Measurements from ENCODE around the gene CYSTM1. TPM values are rescaled to one million over a fixed set of nuclear protein-coding genes. Genes with fewer than 3 reads are reported as not detected.
"Not testable (repeated sequence)": the region's sequence is repeated elsewhere in the genome, so short reads cannot be mapped to it uniquely, and the experiment has no call there.

Gene CYSTM1
- total RNA-seq, 2 donors from 2014 or later, result 61.7 to 74.6 TPM

DNA sequence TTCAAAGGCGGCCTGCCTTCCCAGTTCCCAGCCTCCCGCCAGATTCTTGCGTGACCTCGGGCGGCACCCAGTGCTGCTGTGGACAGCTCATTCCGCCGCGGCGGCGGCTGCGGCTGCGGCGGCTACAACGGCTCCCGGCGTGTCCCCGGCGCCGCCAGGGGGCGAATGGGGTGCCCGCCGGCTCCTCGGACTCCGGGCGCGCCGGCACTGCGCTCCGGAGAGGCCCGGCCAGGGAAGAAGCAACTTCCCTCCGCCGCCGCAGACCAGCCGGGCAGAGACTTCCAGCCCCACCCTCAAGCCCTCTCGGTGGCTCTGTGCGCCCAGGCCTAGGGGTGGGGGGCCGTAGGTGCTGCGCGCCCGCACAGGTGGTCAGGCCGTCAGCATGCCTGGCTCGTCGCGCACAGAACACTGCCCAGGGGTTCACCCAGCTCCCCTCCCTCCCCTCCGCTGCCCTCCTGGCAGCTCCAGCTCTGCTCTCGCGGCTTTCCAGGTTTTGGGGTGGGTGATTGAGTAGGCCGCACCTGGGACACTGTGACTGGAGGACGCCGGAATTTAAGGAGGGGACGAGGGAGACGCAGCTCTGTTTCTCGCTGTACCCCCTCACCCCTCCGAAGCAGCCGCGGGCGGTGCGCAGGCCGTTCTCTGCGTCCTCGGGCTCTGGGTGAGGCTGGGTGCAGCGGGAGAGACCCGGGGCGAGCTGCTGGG, 29.0 kb upstream of the CYSTM1 start:
- intact Hi-C loops (cut with DNase I), result loop anchor here (2.0 to 5.0 kb wide), 2 partner anchors 73 to 74 kb away; no protein-coding TSS in a partner anchor
- ATAC-seq, result peak; percentile 95 to 96
- DNase-seq, result peak; percentile 84

DNA sequence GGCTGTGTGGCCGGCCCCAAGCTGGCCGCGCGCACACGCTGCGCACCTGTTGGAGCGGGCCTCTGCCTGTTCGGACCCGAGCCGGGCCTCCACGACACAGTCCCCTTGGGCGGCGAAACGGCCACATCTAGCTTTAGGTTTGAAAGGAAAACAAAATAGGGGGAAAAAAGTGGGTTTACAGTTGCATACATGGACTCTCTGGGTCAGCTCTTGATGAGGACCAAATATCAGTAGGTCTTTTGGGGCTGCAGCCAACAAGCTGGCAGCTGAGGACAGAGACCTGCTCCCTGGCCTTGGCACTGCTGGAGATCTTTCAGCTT, 28.5 kb upstream of the CYSTM1 start:
- intact Hi-C loops (cut with DNase I), result loop anchor here in 1 of 2 donors (5.0 kb wide), 1 partner anchor 74 kb away; no protein-coding TSS in a partner anchor
- ATAC-seq (no peak), DNase-seq (no peak)

DNA sequence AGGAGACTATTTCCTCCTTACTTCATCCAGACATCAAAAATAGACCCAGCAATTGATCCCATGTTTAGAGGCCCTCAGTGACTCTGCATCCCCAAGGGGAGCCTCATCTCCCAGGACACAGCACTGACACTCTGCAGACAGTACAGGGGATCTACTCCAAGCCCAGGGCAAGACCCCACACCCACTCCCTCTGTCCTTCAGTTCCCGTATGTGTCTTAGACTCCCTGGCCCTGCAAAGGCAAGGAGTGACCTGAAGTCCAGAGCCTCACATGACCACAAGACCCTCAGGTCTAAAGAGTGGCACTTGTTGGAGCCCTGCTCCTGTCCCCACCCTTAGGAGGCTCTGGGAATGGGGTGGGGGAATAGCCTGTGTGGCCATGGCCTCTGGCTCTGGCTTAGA, 27.5 kb upstream of the CYSTM1 start:
- ATAC-seq (no peak), DNase-seq (no peak)
- intact Hi-C loops (cut with DNase I), result loop anchor here in 1 of 2 donors (5.0 kb wide), 1 partner anchor 75 kb away; no protein-coding TSS in a partner anchor

DNA sequence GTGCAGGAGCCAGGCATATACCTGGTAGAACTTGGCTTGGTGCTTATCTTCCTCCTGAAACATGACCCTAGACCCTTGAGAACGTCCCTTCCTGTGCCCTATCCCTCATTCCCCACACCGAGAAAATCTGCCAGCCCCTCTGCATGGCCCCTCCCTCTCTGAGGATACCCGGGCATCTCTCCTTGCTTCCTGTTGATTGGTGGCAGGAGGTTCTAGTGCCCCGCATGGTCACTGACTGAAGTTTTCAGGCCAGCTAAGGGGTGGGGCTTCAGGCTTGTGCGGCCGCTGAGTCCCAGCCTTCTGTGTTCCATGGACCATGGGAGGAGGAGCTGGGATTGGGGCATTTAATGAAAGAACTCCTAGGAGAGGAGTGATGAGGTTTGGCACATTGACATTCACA, 26.5 kb upstream of the CYSTM1 start:
- no peak for DNase-seq
- no peak for ATAC-seq
- intact Hi-C loops (cut with DNase I), result loop anchor here in 1 of 2 donors (5.0 kb wide), 1 partner anchor 76 kb away; no protein-coding TSS in a partner anchor

DNA sequence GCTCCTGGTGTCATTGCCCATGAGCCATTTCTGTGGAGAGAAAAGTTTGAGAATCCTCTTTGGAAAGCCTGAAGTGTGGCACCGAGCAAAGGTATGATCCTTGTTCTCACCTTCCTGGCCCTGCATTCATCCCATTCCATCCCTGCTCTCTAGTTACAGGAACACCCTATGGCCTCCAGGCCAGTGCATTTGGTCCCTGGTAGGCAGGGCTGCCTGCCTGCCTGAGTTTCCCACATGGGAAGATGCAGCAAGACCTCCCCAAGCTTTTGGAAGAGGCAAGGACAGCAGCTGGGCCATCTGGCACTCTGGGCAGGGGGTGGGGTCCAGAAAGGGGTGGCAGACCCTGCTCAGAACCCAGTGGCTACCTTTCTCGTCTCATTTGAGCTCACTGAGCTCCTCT, 24.8 kb upstream of the CYSTM1 start:
- intact Hi-C loops (cut with DNase I), result no loop called here
- DNase-seq (no peak), ATAC-seq (no peak)

DNA sequence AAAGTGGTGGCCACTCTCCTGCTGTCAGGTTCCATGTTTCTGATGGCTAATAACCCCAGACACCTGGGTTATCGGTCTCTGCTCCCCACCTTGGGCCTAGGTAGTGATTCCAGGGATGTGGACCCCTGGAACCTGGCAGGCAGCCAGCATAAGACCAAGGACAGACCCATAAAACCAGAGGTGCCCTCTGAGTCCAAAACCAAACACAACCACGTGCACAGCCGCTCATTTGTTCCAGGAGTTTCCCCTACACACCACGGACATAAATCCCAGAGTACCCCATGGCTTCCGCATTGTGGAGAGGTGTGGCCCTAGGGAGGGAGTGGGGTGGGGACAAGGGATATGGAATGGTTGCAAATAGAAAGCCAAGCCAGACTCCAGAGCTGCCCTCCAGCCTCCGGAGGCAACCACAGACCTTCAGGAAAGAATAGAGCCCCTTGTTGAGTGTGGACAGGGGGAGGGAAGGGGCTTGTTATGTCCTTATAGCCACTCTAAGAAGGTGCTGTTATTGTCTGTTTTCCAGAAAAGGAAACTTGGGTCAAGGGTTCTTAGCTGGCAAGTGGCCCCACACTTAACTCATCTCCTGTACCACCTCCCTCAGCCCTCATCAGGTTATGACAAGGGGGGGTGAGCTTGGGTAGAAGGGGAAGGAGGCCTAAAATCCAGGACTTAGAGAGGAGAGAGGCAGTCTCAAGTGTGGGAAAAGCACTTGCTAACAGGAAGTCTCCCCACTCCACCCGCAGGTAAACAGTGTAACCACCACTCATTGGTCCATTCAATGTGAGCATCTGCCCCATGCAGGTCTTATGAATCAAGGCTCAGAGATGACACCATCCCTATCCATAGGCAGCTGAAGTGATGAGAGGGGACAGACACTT, 23.6 kb upstream of the CYSTM1 start:
- ATAC-seq, result no peak
- no peak for DNase-seq
- intact Hi-C loops (cut with DNase I), result no loop called here

DNA sequence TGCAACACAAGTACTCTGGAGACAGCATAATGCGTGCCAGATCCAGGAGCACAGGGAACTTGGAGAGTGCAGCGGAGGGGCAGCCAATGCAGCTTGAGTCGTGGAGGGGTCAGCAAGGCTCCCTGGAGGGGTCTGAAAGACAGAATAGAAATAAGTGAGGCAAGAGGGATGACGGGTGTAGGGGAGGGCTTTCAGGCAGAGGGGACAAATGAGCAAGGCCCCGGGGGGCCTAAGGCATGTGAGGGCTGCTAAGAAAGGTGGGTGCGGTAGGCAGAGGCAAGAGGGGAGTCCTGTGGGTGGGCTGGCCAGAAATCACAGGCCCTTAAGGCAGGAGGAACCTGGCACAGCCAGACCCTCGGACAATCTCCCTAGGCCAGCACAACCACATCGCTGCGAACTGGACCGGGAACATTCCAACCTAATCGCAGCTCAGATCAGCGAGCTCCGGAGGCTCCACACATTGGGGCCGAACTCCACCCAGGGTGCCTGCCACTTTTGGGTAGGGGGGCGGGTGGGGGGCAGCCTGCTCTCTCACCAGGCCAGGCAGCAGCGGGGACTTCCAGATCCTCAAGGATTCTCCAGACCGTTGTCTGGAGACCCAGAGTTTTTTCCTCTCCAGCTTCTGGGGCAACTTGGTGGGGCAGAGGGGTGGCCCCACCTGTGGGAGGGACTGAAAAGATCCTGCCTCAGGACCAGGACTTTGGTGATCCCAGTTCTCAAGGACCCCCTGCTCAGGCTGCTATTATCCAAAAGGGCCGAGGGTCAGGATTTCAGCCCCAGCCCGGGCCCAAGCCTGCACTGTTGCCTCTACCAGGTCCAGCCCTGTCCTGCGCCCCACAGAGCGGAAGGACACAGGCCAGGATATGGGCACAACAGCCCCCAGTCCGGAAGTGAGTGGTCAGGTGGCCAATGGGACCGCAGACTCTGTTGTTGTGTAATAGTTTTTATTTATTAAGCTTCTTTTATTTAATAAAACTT, 22.7 kb upstream of the CYSTM1 start:
- intact Hi-C loops (cut with DNase I), result no loop called here
- ATAC-seq (no peak), DNase-seq (no peak)

DNA sequence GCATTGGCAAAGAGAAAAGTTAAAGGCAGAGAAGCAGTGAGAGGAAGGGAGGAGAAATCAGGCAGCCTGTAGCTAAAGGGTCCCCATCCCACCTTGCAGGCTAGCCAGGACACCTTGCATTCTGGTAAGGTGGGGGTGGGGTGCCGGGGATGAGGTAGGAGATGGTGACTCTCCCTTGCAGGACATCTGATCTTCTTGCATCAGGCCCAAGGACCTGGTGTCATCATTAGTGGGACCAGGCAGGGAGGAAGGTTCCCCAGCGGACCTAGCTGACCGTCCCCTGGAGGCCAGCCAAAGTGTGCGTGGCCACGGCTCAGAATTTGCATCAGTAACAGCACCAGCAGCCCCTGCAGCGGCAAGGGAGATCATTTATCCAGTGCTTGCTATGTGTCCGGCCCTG, 21.7 kb upstream of the CYSTM1 start:
- ATAC-seq, result no peak
- intact Hi-C loops (cut with DNase I), result no loop called here
- DNase-seq, result no peak

DNA sequence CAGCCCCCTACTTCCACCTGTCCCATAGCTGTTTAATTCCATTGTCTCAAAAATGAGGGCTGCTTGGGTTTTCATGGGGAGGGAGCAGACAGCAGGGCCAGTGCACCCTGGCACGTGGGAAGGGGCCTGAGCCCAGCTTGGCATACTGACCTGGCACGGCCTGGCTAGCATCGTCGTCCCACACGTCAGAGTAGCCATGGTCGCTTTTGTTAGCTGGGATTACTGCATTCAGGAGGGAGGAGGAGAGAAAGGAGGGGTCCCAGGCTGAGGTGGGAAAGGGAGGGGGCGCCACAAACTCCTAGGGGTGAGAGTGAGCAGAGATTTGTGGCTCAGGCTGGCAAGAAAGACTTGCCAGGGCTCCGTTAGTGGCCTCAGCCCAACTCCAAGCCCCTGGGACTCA, 21.1 kb upstream of the CYSTM1 start:
- ATAC-seq (no peak), DNase-seq (no peak)

DNA sequence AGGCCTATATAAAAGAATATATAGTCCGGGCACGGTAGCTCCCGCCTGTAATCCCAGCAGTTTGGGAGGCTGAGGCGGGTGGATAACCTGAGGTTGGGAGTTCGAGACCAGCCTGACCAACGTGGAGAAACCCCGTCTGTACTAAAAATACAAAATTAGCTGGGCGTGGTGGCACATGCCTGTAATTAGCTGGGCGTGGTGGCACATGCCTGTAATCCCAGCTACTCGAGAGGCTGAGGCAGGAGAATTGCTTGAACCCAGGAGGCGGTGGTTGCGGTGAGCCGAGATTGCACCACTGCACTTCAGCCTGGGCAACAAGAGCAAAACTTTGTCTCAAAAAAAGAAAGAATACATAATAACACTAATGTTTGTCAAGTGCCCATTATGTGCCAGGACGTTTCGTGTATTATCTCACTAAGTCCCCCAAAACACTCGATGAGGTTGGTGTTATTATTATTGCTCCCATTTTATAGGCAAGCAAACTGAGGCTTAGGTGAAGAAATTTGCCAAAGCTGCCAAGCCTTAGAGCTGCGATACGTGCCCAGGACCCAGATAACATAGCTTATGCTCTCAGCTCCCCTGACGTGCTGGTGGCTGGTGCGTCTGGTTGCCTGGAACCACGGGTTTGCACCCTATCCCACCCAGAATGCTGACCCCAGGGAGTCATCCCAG, 20.1 kb upstream of the CYSTM1 start:
- intact Hi-C loops (cut with DNase I), result loop anchor here in 1 of 2 donors (5.0 kb wide), 1 partner anchor 368 kb away; no protein-coding TSS in a partner anchor
- not testable (repeated sequence) for ATAC-seq, DNase-seq

More for the DNA sequence above, 21.1 kb upstream of the CYSTM1 start:
- intact Hi-C loops (cut with DNase I), result no loop called here

DNA sequence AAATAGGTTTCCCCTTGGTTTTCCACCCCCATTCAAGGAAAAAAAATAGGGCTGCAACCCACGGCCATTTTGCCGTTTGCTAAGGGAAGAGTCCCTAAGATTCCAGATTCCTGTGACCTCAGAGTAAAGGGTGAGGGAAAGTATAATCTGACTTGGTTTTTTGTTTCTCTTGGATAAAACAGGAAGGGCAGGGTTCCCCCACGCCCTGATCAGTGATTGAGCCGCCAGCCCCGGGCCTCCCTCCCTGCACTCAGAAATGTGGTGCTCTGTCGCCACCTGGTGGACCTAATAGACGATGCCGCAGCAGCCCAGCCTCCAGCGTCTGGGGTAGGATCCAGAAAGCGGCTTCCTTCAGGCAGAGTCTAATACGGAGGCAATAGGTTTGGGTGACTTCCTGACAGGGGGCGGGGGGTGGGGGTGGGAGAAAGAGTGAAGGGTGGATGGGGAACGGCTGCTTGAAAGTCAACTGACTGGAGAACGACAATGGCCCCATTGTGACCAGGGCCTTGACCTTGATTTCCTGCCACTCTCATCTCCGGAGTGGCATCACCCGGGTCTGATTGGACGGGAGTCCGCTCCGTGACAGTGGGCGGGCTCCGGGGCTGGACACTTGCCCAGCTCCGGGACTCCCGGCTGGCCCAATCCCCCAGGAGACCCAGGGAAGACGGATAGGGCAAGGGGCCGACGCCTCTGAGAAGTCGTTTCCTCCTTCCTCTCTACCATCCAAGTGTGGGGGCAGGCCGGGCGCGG, 17.8 kb upstream of the CYSTM1 start:
- ATAC-seq (peak; percentile 95 to 96), DNase-seq (peak; percentile 92)
- intact Hi-C loops (cut with DNase I), result loop anchor here in 1 of 2 donors (1.0 to 5.0 kb wide), 2 partner anchors 84 to 370 kb away; no protein-coding TSS in a partner anchor

DNA sequence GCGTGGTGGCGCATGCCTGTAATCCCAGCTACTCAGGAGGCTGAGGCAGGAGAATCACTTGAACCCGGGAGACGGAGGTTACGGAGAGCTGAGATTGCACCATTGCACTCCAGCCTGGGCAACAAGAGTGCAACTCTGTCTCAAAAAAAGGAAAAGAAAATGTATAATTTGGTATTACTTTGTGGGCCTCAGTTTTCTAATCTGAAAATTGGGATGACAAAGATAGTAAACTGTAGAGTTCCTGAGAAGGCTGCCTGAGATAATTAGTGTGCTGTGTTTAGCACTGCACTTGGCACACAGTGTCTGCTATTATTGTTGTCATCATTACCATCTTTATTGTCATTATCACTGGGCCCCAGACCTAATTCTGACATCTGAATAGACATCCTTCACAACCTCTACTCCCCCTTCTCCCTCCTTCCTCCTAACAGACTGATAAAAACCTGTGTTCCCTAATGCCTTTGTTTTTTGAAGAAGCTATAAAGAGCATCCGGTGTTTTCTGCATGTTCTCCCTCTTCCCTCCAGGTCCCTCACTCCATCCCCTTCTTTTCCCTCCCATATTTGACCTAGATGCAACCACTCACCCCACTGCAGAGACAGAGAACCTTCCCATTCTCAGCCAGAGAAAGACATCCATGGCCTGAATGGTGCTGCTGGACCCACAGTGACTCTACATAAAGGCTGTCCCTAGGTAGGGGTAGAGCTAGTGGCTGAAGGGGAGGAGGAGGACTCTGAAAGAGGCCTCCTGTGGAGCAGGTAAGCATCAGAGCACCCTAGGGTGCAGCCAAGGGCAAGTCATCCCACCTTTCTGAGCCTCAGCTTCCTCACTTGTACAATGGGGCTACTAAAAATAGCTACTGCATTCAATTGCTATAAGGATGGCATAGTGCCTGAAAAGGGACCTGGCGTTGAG, 15.7 kb upstream of the CYSTM1 start:
- DNase-seq (no peak), ATAC-seq (no peak)
- intact Hi-C loops (cut with DNase I), result loop anchor here in 1 of 2 donors (5.0 kb wide), 1 partner anchor 372 kb away; no protein-coding TSS in a partner anchor

DNA sequence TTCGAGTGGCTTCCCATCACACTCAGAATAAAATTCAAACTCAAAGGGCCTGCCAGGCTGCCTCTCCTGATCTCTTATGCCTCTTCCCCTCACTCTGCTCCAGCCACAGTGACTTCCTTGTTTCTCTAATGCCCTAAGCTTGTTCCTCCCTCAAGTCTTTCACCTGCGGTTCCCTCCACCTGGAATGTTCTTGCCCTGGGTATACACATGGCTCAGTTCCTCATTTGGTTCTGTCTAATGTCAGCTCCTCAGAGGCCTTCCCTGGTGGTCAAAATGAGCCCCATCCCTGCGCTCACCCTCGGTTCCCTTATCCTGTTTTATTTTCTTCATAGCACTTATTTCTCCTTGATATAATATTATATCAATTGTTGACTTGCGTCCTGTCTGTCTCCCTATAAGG, 12.7 kb upstream of the CYSTM1 start:
- DNase-seq, result no peak
- intact Hi-C loops (cut with DNase I), result no loop called here

DNA sequence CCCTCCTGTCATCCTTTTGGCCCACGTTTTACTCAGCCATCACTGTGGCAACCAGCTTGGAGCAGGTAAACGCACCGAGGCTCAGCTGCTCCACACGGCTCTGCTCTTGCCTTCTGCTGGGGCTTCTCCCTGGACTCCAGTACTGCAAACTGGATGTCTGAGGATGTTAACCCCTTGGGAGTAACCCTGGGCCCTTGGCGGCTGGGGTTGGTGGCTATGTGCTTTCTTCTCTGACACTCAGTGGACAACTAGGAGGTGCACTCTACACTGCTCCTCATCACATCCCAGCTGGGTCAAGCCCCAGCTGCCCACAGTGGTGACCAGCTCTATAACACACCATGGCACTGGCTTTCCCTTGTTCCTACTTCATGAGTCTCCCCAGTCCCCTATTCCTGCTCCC, 12.2 kb upstream of the CYSTM1 start:
- no peak for ATAC-seq

More for the DNA sequence above, 12.7 kb upstream of the CYSTM1 start:
- no peak for ATAC-seq

DNA sequence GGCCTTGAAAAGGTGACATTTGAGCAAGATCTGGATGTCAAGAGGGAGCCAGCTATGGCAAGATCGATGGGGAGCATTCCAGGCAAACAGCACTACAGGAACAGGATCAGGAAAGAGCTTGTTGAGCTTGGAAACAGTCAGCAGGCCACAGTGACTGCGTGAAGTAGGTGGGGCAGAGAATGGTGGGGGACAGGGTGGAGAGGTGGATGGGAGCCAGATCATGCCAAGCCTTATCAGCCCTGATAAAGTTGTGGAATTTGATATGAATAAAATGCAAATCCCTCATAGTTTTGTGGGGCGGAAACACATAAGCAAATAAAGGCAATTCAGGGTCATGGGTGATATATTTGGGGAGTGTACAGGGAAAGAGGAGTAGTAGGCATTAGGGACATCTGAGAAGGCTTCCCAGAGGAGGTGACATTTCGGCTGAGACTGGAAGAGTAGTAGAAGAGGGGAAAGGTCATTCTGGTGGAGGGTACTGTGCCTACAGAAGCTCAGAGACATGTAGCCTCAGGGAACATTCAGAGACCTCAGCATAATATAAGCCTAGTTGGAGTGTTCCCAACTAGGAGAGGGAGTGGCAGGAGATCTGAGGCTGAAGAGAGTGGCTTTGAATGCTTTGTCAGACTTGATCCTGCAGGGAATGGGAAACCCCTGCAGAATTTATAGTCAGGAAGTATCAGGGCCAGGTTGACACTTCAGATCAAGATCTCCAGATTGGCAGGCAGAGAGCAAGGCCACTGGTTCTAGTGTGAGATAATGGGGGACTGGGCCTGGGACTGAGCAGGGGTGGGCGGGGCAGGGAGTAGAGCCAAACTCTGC, 9.7 kb upstream of the CYSTM1 start:
- peak; percentile 32 to 74 for ATAC-seq
- intact Hi-C loops (cut with DNase I), result no loop called here
- peak; percentile 64 for DNase-seq

More for the DNA sequence above, 12.2 kb upstream of the CYSTM1 start:
- DNase-seq, result no peak
- intact Hi-C loops (cut with DNase I), result no loop called here

DNA sequence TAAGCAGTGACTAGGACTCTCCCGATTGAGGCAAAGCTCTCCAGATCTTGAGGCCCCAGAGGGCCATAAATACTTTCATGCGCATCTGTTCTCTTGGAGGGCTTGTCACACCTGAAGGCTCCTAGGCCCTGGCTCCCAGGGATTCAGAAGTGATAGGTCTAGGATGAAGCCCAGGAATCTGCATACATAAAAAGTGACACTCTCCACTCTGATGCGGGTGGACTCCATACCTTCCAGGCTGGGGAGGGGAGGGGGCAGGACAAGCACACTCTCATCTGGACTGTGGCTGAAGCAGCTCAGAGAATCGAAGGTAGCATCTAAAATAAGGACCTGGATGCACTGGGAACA, 9.1 kb upstream of the CYSTM1 start:
- ATAC-seq (peak in 1 of 2 donors; percentile 21), DNase-seq (no peak)
- intact Hi-C loops (cut with DNase I), result no loop called here

Data from left cardiac atrium (tissue), 4 donors.